HG03469 (cell line): ENCODE measurements around the gene TMEM201.

ENCODE experiments used
- ATAC-seq: cut with Tn5 transposase; IDR thresholded peaks from one replicate; pipeline ENCODE4 v1.9.1; 2021; ENCODE audit warnings: mild to moderate bottlenecking, moderate library complexity, moderate number of reproducible peaks; ENCODE audit not compliant: unreplicated experiment

The TMEM201 gene

GRCh38 chr1:9577423-9577822 lies 11.3 kb upstream of the TMEM201 start:
- no peak for ATAC-seq

DNA sequence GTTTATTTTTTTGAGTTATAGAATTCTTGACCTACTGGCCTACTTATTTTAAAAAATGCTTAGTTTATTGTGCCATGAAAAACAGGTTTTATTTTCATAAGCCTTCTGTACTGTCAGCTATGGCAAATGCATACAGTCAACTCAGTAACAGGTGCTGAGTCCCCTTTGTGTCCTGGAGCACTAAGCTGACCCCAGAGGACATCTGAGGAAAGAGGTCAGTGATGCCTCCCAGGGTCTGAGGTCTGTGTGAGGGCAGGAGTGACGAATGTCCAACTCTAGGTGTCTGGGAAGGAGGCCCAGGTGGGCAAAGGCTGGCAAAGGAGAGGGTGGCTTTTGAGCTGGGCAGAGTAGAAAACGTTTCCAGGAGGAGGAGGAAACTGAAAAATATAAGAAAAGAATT lies 7.8 kb upstream of the TMEM201 start:
- no peak for ATAC-seq

GRCh38 chr1:9586147-9586766 lies 2.5 kb upstream of the TMEM201 start:
- ATAC-seq, result no peak

GRCh38 chr1:9589144-9589718 lies 520 bp downstream of the TMEM201 start:
- peak; percentile 5 for ATAC-seq

DNA sequence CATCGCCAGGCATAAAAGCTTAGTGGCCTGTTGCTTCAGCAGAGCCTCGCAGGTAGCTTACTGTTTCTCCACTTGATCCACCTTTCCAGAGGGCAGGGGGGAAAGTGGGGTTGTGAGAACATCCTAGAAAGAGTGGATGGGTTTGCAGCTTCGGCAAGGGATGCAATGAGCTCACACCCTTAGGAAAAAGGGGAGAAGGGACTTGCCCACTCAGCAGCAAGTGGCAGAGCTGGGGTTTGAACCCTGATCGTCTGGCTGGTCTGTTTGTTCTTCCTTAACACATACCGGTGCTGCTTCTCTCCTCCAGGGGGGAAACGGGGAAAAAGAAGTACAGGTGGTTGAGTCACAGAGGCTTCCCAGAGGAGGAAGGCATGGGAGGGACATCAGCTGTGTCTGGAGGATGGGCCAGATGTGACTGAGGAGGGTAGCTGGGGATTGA lies 1.0 kb downstream of the TMEM201 start:
- ATAC-seq, result no peak

DNA sequence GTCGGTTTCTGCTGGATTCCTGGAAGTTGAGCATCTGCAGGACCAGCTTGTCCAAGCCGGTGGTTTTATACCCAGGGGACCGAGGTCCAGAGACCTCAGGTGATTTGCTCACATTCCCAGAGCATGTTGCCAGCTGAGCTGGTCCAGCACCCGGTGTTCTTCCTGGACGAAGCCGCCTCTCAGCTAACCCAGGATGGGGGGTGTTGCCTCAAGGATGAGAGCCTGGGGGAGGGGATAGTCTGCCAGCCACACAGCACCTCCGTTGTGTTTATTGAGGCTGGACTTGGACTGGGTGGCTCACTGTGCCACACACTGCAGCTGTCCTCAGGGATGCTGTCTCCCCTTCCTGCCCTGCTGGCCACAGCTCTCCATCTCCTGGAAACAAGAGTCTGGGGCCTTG lies 1.5 kb downstream of the TMEM201 start:
- no peak for ATAC-seq

- ATAC-seq, result no peak
Measured at GRCh38 chr1:9590945-9591668, 2.4 kb downstream of the TMEM201 start.

DNA sequence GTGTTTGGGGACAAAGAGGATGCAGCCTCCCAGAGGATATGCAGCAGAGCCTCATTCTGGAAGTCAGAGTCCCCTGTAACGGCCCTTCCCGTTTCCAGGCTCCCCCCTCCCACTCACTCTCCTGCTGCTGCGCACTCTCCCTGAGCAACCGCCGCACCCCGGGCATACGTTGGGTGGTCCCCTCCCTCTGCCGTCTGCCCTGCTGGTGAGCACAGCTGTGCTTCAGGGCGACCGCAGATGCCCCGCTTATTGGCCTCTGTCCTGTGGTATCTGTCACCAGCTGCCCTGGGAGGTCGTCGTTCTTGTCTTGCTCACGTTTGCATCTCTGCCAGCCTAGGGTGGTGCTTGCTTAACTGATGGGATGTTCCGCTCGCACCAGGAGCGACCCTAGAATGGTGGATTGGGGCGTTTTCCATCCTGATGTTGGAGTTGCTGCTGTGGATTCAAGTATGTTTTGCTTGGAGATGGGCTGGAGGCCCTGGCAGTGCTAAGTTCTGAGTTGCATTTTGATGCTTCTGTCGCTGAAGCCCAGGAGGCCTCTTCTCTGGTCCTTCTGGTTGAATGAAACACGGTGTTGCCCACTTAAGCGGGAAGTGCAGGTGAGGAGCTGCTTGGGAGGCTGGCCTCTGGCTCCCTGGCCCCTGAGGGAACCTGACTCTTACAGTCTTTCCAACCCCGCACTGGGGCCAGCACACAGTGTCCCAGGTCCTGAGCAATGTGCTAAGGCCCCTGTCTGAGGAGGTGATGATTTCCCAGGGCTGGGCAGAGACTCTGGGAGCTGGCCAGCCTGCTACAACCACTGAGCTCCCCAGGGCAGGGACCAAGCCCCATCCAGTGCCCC lies 3.2 kb downstream of the TMEM201 start:
- ATAC-seq, result no peak

- ATAC-seq, result no peak
Measured at GRCh38 chr1:9592510-9593075, 3.9 kb downstream of the TMEM201 start.

- no peak for ATAC-seq
Measured at GRCh38 chr1:9593147-9593491, 4.4 kb downstream of the TMEM201 start.

DNA sequence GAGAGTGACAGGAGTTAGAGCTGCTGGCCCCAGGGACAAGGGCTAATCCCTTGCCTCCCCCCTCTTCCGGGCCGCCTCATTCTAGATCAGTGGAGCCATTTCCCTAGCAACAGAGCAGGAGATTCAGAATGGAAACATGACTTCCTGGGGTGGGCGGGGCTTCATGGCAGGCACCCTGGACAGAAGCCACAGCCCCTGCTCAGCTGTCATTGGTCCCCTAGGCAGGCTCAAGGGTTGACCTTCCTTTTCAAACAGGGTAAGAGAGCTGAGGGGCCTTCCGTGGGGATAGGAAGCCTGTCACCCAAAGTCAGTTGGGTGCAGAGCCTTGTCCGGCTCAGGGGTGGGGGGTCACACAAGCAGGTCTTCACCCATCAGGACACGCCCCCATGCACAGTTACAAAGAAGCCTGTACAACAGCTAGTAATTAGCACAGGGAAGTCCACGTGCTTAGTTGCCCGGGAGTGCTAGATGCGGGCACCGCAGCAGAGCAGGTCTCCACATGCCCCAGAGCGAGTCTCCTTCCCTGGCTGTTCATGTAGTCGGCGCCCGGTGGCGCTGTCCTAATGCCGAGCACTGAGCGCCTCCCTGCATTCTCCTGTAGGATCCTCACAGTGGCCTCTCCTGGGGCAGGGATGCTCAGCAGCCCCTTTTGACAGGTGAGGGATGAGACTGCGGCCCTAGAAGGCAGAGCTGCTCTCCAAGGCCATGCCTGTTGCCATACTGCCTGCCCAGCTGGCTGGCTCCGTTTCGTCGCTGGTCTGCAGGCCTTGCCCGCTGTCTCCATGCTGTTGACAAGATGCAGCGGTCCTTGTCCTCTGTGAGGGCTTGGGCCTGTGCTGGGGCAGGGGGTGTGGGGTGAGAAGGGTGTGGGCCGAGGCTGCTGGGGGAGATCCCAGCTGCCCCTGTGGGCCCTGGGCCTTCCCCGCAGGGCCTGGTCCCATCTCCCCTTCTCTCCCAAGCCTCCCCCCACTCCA lies 5.1 kb downstream of the TMEM201 start:
- ATAC-seq, result no peak

GRCh38 chr1:9594471-9595155 lies 5.9 kb downstream of the TMEM201 start:
- ATAC-seq, result no peak

DNA sequence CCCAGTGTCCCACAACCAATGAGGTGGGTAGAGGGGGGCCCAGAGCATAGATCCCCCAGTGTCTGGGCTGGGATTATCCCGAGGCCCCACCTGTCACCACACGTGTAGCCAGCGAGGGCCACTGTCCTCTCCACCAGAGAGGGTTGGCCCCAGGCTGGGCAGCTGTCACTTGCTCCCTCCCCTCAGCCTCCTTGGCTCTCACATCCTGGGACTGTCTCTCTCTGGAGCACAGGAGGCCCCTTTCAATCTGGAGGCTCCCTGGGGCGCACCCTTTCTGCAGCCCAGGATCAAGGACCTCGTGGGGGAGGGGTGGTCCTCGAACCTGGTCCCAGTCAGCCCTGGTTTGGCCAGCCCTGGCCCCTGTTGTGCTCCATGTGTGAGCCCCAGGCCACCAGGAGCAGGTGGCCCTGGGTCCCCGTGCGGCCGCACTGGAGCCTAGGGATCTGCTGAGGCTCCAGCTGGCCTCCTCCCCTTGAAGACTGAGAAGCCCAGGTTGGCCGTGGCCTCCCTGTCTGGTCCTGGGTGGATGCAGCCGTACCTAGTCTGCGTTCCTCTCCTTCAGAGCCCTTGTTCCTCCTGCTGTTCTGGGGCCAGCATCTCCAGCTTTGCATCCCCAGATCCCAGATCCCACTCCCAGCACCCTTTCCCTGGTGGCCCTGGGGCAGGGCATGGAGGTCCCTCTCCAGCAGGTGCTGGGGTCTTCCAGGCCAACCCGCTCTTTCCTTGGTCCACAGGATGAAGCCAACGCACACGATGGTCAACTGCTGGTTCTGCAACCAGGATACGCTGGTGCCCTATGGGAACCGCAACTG lies 6.7 kb downstream of the TMEM201 start:
- ATAC-seq, result no peak

GRCh38 chr1:9595968-9596340 lies 7.2 kb downstream of the TMEM201 start:
- ATAC-seq, result no peak

DNA sequence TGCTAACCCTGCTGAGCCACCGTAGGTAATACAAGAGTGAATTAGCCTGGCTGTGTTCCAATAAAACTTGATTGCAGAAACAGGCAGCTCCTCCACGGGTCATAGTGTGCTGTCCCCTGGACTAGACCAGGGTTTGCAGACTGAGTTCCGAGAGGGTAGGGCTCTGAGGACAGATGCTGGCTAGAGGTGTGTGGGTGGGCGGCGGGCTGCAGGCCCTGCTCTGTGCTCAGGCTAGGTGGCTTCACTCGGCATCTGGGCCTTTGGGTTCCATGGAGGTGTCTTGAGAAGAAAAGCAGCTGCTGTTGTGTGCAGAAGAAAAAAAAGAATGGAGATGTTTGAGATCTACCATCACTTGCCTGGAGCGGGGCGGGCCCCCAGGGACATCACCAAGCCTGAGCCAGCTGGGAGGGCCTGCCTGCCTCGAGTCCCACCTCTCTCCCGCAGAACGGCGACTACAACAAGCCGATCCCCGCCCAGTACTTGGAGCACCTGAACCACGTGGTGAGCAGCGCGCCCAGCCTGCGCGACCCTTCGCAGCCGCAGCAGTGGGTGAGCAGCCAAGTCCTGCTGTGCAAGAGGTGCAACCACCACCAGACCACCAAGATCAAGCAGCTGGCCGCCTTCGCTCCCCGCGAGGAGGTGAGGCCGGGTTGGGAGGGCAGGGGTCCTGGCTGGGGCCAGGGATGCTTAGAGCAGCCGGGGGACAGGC lies 7.9 kb downstream of the TMEM201 start:
- ATAC-seq, result no peak

DNA sequence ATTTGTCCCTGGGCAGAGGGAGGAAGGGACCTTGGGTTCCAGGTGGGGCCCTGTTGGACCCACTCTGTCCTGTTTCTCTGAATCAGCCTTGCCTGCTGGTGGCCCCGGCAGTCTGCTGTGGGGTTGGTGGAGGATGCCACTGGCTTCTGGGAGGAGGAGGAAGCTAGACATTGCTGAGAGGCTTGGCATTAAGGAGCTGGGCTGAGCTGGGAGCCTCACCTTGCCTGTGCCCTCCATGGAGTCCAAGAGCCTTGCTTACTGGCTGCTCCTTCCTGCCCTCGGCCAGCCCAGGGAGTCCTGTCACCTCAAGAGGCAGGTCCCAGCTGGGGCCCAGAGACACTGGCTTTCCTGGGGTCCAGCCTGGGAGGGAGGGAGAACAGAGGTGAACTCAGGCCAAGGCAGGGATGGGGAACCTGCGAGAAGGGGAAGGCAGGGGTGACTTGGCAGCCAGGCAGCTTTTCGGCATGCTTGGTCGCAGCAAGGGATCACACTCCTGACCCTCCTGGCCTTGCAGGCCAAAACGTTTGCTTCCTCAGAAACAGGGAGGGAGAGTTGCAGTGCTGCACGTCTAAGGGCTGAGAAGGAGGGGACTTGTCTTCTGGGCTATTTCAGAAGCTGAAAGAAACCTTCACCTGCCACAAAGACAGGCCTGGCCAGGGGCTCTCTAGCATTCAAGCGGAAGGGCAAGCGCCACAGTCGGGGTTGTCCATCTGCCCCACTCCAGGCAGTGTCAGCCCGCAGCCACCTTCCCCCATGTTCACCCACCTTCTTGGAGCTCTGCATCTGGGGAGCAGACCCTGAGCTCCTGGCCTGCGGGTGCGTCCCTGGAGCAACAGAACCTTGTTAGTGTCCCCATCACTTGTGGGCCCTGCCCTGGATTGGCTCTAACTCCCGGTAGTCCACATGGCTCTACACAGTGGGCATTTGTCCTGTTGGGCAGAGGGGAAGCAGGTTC lies 8.9 kb downstream of the TMEM201 start:
- ATAC-seq, result no peak

GRCh38 chr1:9598316-9598700 lies 9.6 kb downstream of the TMEM201 start:
- no peak for ATAC-seq
